Left forelimb (tissue), 1 donor: ENCODE data around the gene SH2D7.
A peak's percentile ranks its signal among the peaks of the same experiment; 100 is the strongest.

Experiments
- DNase-seq: peaks from one replicate; pipeline ENCODE4 v3.0.0-alpha.2; 2018; ENCODE audit warnings: low spot score

The SH2D7 gene

GRCh38 chr15:78104566-78105475 lies 12.5 kb downstream of the SH2D7 start:
- DNase-seq, result no peak

GRCh38 chr15:78105476-78106241 lies 13.3 kb downstream of the SH2D7 start:
- no peak for DNase-seq

GRCh38 chr15:78107471-78107870 lies 15.1 kb downstream of the SH2D7 start:
- DNase-seq, result no peak

- peak; percentile 85 for DNase-seq
Measured at GRCh38 chr15:78108300-78109084, 16.1 kb downstream of the SH2D7 start.

- DNase-seq, result no peak
Measured at GRCh38 chr15:78109156-78109555, 16.8 kb downstream of the SH2D7 start.

- no peak for DNase-seq
Measured at GRCh38 chr15:78110096-78110495, 17.7 kb downstream of the SH2D7 start.

- DNase-seq, result no peak
Measured at GRCh38 chr15:78110916-78111475, 18.6 kb downstream of the SH2D7 start.

GRCh38 chr15:78111788-78112187 lies 19.4 kb downstream of the SH2D7 start:
- DNase-seq, result no peak

- DNase-seq, result no peak
Measured at GRCh38 chr15:78112551-78112950, 20.2 kb downstream of the SH2D7 start.

- no peak for DNase-seq
Measured at GRCh38 chr15:78120523-78120922, 28.2 kb downstream of the SH2D7 start.

GRCh38 chr15:78125267-78125666 lies 32.9 kb downstream of the SH2D7 start:
- no peak for DNase-seq

GRCh38 chr15:78127882-78128281 lies 35.5 kb downstream of the SH2D7 start:
- peak; percentile 33 for DNase-seq

GRCh38 chr15:78129077-78129750 lies 36.9 kb downstream of the SH2D7 start:
- DNase-seq, result peak; percentile 63

- DNase-seq, result peak; percentile 54
Measured at GRCh38 chr15:78129751-78130287, 37.5 kb downstream of the SH2D7 start.

- peak; percentile 61 for DNase-seq
Measured at GRCh38 chr15:78130466-78131294, 38.3 kb downstream of the SH2D7 start.

GRCh38 chr15:78131295-78132061 lies 39.1 kb downstream of the SH2D7 start, which contains the start of gene CIB2:
Gene CIB2, minus strand, starts transcription at chr15:78131445. Its CDS starts 230 bp downstream, at chr15:78131215.
- peak; percentile 87 for DNase-seq

- DNase-seq, result no peak
Measured at GRCh38 chr15:78133801-78134200, 41.4 kb downstream of the SH2D7 start.

- DNase-seq, result no peak
Measured at GRCh38 chr15:78139578-78139977, 47.2 kb downstream of the SH2D7 start.

- no peak for DNase-seq
Measured at GRCh38 chr15:78140292-78140691, 47.9 kb downstream of the SH2D7 start.
